Type B pancreatic cell (in vitro differentiated cells): ENCODE data around the gene GNAO1. TPM values are rescaled to one million over a fixed set of nuclear protein-coding genes. Genes with fewer than 3 reads are reported as not detected.

Experiments
- DNase-seq: peaks from one replicate; pipeline ENCODE4 v3.0.0; 2021; ENCODE audit warnings: mixed read lengths; ENCODE audit not compliant: unreplicated experiment; ENCODE audit errors: extremely low spot score
- H3K27ac Mint-ChIP-seq: 2 replicates; pipeline ENCODE4 v1.8.0; 2021; ENCODE audit warnings: mild to moderate bottlenecking, mixed read lengths
- H3K27me3 Mint-ChIP-seq: 2 replicates; pipeline ENCODE4 v1.8.0; 2021; ENCODE audit warnings: mixed read lengths
- H3K36me3 Mint-ChIP-seq: 2 replicates; pipeline ENCODE4 v1.8.0; 2021; ENCODE audit warnings: mixed read lengths
- H3K4me1 Mint-ChIP-seq: one replicate; pipeline ENCODE4 v1.8.0; 2021; ENCODE audit warnings: mixed read lengths; ENCODE audit not compliant: unreplicated experiment
- H3K4me3 Mint-ChIP-seq: 2 replicates; pipeline ENCODE4 v1.8.0; 2021; ENCODE audit warnings: mild to moderate bottlenecking, mixed read lengths
- H3K9me3 Mint-ChIP-seq: 2 replicates; pipeline ENCODE4 v1.8.0; 2021; ENCODE audit warnings: mixed read lengths
- total RNA-seq: library from RNA; stranded (reverse); gene quantifications from 2 replicates; pipeline ENCODE4 v1.2.1, GENCODE V29; 2021; ENCODE audit warnings: low replicate concordance
- TF ChIP-seq, protein P1 (sequence below): fragments of 200-600 bp; sonication (generic); conservative IDR thresholded peaks from 2 replicates; pipeline ENCODE4 v1.5.0; 2021; ENCODE audit warnings: antibody characterized with exemption, mild to moderate bottlenecking

GNAO1 gene
- total RNA-seq, 1 donor from 2014 or later: 13.2 TPM

GRCh38 chr16:56198755-56199114, 7.4 kb downstream of the GNAO1 start:
- H3K27ac Mint-ChIP-seq: no peak overlapping the region
- H3K4me1 Mint-ChIP-seq: no peaks in the 10 kb centered on the region
- peaks cover 48% of the 10 kb centered on the region for H3K27me3 Mint-ChIP-seq
- no peaks in the 10 kb centered on the region for H3K36me3 Mint-ChIP-seq
- H3K9me3 Mint-ChIP-seq: no peaks in the 10 kb centered on the region
- no peak overlapping the region for H3K4me3 Mint-ChIP-seq
- no peak for DNase-seq
- TF ChIP-seq, protein P1, sequence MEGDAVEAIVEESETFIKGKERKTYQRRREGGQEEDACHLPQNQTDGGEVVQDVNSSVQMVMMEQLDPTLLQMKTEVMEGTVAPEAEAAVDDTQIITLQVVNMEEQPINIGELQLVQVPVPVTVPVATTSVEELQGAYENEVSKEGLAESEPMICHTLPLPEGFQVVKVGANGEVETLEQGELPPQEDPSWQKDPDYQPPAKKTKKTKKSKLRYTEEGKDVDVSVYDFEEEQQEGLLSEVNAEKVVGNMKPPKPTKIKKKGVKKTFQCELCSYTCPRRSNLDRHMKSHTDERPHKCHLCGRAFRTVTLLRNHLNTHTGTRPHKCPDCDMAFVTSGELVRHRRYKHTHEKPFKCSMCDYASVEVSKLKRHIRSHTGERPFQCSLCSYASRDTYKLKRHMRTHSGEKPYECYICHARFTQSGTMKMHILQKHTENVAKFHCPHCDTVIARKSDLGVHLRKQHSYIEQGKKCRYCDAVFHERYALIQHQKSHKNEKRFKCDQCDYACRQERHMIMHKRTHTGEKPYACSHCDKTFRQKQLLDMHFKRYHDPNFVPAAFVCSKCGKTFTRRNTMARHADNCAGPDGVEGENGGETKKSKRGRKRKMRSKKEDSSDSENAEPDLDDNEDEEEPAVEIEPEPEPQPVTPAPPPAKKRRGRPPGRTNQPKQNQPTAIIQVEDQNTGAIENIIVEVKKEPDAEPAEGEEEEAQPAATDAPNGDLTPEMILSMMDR: no peak

DNA sequence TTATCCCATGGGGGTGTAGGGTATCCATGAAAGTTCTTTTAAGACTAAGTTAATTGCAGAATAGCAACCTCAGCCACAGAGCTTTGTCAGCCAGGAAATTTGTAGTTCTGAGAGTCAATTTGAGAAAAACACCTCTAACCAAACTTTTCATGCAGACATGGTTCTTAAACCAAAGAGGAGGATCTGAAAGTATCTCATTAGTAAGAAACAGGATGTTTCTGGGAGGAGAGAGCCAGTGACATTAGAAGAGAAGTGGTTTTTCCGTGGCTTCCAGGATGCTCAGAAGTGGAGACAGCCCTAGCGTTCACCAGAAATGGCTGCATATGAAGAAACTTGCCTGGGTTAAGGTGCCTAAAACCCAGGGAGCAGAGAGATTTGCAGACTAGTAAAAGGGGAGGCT, 7.9 kb downstream of the GNAO1 start:
- no peaks in the 10 kb centered on the region for H3K4me1 Mint-ChIP-seq
- H3K27me3 Mint-ChIP-seq: peaks cover 44% of the 10 kb centered on the region
- no peak overlapping the region for H3K27ac Mint-ChIP-seq
- H3K4me3 Mint-ChIP-seq: no peak overlapping the region
- DNase-seq: no peak
- TF ChIP-seq, protein P1: no peak
- no peaks in the 10 kb centered on the region for H3K9me3 Mint-ChIP-seq
- H3K36me3 Mint-ChIP-seq: no peaks in the 10 kb centered on the region

DNA sequence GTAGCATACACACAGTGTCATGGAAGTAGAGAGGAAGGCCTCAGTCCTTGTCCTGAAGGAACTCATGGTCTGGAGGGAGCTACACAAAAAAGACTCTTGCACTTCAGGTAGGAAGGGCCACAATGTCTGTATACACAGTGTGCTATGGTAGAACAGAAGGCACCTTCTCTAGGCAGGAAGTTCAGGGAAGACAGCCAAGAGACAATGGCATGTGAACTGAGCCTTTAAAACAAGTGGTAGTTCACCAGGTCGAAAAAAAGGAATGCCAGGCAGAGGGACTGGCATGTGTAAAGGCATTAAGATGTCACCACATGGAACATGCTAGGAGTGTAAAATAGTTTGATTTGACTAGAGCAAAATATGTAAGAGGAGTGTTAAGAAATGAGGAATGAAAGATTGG, 9.7 kb downstream of the GNAO1 start:
- Mint-ChIP-seq H3K9me3 (no peaks in the 10 kb centered on the region), H3K36me3 (no peaks in the 10 kb centered on the region), H3K27ac (no peak overlapping the region), H3K4me3 (no peak overlapping the region), H3K27me3 (peaks cover 29% of the 10 kb centered on the region), H3K4me1 (no peaks in the 10 kb centered on the region)
- DNase-seq: no peak
- TF ChIP-seq, protein P1: no peak

DNA sequence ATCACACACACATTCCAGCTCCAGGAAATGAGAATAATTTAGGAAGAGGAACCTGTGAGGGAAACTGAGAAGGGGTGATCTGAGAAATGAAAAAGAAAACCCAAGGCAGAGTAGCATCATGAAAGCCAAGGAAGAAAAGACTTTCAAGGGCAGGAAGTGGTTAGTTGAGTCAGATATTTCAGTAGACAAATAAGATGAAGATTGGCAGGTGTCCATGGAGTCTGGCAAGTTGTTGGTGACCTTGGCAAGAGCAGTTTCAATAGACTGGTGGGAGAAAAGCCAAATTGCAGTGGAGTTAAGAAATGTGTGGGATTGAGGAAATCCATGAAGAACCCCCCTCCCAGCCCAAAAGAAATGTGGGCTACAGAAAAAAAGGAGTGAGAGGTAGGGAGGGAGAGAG, 10.7 kb downstream of the GNAO1 start:
- Mint-ChIP-seq H3K27ac (no peak overlapping the region), H3K9me3 (no peaks in the 10 kb centered on the region), H3K27me3 (peaks cover 21% of the 10 kb centered on the region), H3K4me3 (no peak overlapping the region), H3K36me3 (no peaks in the 10 kb centered on the region), H3K4me1 (no peaks in the 10 kb centered on the region)
- TF ChIP-seq, protein P1: no peak
- DNase-seq: no peak

DNA sequence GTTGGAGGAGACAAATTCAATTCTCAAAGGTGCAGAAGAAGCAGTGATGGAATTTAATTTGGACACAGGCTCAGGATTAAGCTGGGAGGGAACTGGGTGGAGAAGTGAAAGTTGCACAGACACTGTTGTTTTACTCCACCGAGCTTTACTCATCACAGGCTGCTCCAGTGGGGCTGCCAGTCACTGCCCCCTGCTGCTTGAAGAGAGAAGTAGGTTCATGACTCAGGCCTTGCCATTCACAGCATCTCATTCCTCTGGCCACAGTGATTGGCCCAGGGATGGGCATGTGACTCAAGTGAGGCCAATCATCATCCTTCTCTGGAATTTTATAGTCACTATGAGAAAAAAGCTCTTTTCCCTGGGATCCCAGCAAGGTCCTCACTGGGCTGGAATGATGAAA, 11.8 kb downstream of the GNAO1 start:
- Mint-ChIP-seq H3K9me3 (no peaks in the 10 kb centered on the region), H3K27me3 (peaks cover 12% of the 10 kb centered on the region), H3K4me3 (no peak overlapping the region), H3K36me3 (no peaks in the 10 kb centered on the region), H3K27ac (no peak overlapping the region), H3K4me1 (no peaks in the 10 kb centered on the region)
- DNase-seq: no peak
- TF ChIP-seq, protein P1: peak; percentile 47

GRCh38 chr16:56204816-56205215, 13.5 kb downstream of the GNAO1 start:
- TF ChIP-seq, protein P1: no peak
- Mint-ChIP-seq H3K9me3 (no peaks in the 10 kb centered on the region), H3K4me1 (no peaks in the 10 kb centered on the region), H3K36me3 (no peaks in the 10 kb centered on the region), H3K27ac (no peak overlapping the region), H3K27me3 (peaks cover 3% of the 10 kb centered on the region), H3K4me3 (no peak overlapping the region)
- no peak for DNase-seq
